ENCODE measurements around the gene C16orf89. TPM values are rescaled to one million over a fixed set of nuclear protein-coding genes. Genes with fewer than 3 reads are reported as not detected.

C16orf89 gene
- total and polyA plus RNA-seq, 10 of the 15 experiments (the other 5 are each of a cell fraction or from before 2014, with no cell fraction given), result not detected

GRCh38 chr16:5054876-5055865, 10.6 kb downstream of the C16orf89 start:
- WGBS (ENCODE audit: insufficient coverage, insufficient replicate concordance, low lambda C conversion rate, missing lambda C conversion rate), result 56% methylated on average over 16 of the region's 16 CpGs
- Histone ChIP-seq H4K20me1 (ENCODE audit: control insufficient read depth, insufficient read depth) (no peaks in the 10 kb centered on the region), H3K9ac (ENCODE audit: control insufficient read depth, insufficient read depth, low read length) (no peak overlapping the region), H3K4me3 (no peak overlapping the region), H2AFZ (ENCODE audit: control insufficient read depth, low read depth, low read length) (no peak overlapping the region), H3K4me1 (ENCODE audit: control insufficient read depth, insufficient read depth, low read length) (no peaks in the 10 kb centered on the region), H3K79me2 (ENCODE audit: control insufficient read depth, insufficient read depth, low read length) (no peaks in the 10 kb centered on the region), H3K27ac (ENCODE audit: control insufficient read depth, insufficient read depth) (no peak overlapping the region), H3K36me3 (ENCODE audit: control insufficient read depth in 2 of 2, insufficient read depth in 2 of 2, low read length in 1 of 2) (no peaks in the 10 kb centered on the region), H3K4me2 (ENCODE audit: control insufficient read depth, insufficient read depth) (no peak overlapping the region), H3K27me3 (replicated peaks in 1 of 2; ENCODE audit: control insufficient read depth in 2 of 2, insufficient read depth in 2 of 2, low read length in 1 of 2) (no peaks in the 10 kb centered on the region), H3K9me3 (replicated peaks; ENCODE audit: control insufficient read depth, insufficient read depth, low read length) (no peaks in the 10 kb centered on the region)
- ChIA-PET SMC1A (ENCODE audit: uncharacterized antibody, unreplicated experiment) (no interaction called here), CTCF (interaction anchor here (1.1 to 2.8 kb wide), 3 partner anchors 29 to 37 kb away, joined by 4 to 15 read pairs (median 13); no protein-coding TSS in a partner anchor), RAD21 (ENCODE audit: unreplicated experiment) (no interaction called here), POLR2A (interaction anchor here (0.7 kb wide), 1 partner anchor 10 kb away, joined by 3 read pairs; no protein-coding TSS in a partner anchor)
- no peak for TF ChIP-seq GATAD2B (conservative IDR thresholded peaks at IDR 0.05; ENCODE audit: low read depth)
- TF ChIP-seq E2F8 (IDR thresholded peaks at IDR 0.05; ENCODE audit: low read depth, partially characterized antibody), result no peak
- TF ChIP-seq, protein P1, sequence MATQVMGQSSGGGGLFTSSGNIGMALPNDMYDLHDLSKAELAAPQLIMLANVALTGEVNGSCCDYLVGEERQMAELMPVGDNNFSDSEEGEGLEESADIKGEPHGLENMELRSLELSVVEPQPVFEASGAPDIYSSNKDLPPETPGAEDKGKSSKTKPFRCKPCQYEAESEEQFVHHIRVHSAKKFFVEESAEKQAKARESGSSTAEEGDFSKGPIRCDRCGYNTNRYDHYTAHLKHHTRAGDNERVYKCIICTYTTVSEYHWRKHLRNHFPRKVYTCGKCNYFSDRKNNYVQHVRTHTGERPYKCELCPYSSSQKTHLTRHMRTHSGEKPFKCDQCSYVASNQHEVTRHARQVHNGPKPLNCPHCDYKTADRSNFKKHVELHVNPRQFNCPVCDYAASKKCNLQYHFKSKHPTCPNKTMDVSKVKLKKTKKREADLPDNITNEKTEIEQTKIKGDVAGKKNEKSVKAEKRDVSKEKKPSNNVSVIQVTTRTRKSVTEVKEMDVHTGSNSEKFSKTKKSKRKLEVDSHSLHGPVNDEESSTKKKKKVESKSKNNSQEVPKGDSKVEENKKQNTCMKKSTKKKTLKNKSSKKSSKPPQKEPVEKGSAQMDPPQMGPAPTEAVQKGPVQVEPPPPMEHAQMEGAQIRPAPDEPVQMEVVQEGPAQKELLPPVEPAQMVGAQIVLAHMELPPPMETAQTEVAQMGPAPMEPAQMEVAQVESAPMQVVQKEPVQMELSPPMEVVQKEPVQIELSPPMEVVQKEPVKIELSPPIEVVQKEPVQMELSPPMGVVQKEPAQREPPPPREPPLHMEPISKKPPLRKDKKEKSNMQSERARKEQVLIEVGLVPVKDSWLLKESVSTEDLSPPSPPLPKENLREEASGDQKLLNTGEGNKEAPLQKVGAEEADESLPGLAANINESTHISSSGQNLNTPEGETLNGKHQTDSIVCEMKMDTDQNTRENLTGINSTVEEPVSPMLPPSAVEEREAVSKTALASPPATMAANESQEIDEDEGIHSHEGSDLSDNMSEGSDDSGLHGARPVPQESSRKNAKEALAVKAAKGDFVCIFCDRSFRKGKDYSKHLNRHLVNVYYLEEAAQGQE (IDR thresholded peaks at IDR 0.05; ENCODE audit: low read depth, low read length), result no peak
- TF ChIP-seq ATF2 (IDR thresholded peaks at IDR 0.05; ENCODE audit: low read length), result no peak
- no peak for TF ChIP-seq PAX8 (IDR thresholded peaks at IDR 0.05)
- no peak for TF ChIP-seq ZNF24 (IDR thresholded peaks at IDR 0.05)
- TF ChIP-seq RFX5 (IDR thresholded peaks at IDR 0.05; ENCODE audit: low read depth, low read length), result no peak
- TF ChIP-seq FOS (IDR thresholded peaks at IDR 0.05; ENCODE audit: borderline replicate concordance, extremely low read depth, insufficient read length), result no peak
- no peak for FAIRE-seq
- DNase-seq (ENCODE audit: low read depth, low spot score), result no peak
- BruUV-seq (replicated peaks), result no TSS peak
- intact Hi-C loops (cut with micrococcal nuclease; ENCODE audit: unreplicated experiment) (no loop called here), in situ Hi-C loops (cut with MboI) (no loop called here)
- no peak for ATAC-seq

All from GM12878 (cell line).